Kidney epithelial cell (primary cell): ENCODE results near the gene PRKD1. TPM values are rescaled to one million over a fixed set of nuclear protein-coding genes. Genes with fewer than 3 reads are reported as not detected.

Experiments
- DNase-seq: peaks from one replicate; pipeline ENCODE4 v3.0.0-alpha.2; 2010; ENCODE audit warnings: low read depth
- H3K27me3 ChIP-seq: 2 replicates; pipeline ENCODE4 v1.6.0; 2011; ENCODE audit warnings: low read length; ENCODE audit not compliant: control insufficient read depth, insufficient read depth
- H3K36me3 ChIP-seq: 2 replicates; pipeline ENCODE4 v1.5.1; 2011; ENCODE audit warnings: low read length; ENCODE audit not compliant: control insufficient read depth, insufficient read depth
- H3K4me3 ChIP-seq: 2 replicates; pipeline ENCODE4 v1.5.1; 2011; ENCODE audit warnings: low read depth, mild to moderate bottlenecking, control low read depth, low read length
- CTCF ChIP-seq: IDR thresholded peaks from 2 replicates; pipeline ENCODE4 v1.5.1; 2011; ENCODE audit warnings: mild to moderate bottlenecking, moderate library complexity, low read length, control low read depth, inconsistent platforms; ENCODE audit not compliant: insufficient read depth, poor library complexity, severe bottlenecking
- total RNA-seq: library from RNA; depleted of rRNA; stranded (reverse); fragments of >200 nt; gene quantifications from 2 replicates; pipeline ENCODE4 v1.2.3, GENCODE V29; 2015

Gene PRKD1
- total RNA-seq, 1 donor from 2014 or later: 7.2 TPM

GRCh38 chr14:29749829-29750228 lies 177.8 kb downstream of the PRKD1 start:
- TF ChIP-seq CTCF: no peak
- Histone ChIP-seq H3K36me3 (no peaks in the 10 kb centered on the region), H3K4me3 (no peak overlapping the region), H3K27me3 (no peaks in the 10 kb centered on the region)
- DNase-seq: no peak

DNA sequence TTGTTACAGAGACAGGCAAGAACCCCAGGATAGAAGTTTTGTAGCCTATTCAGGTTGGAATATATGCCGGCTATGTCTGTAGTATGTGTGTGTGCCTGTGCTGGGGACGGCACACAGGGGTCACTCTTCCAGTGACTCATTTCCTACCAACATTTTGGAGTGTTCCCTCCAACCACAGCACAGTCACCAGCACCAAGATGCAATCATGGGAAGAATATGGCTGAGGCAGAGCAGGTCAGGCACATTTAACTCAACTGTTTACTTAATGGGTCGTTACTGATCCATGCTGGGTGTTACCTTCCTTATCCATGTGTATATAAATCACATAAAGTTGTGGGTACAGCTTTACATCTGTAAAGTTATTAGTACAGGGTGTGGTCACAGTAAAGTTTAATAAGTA lies 178.3 kb downstream of the PRKD1 start:
- Histone ChIP-seq H3K4me3 (no peak overlapping the region), H3K27me3 (no peaks in the 10 kb centered on the region), H3K36me3 (no peaks in the 10 kb centered on the region)
- DNase-seq: peak; percentile 9
- TF ChIP-seq CTCF: no peak

GRCh38 chr14:29745863-29746262 lies 181.8 kb downstream of the PRKD1 start:
- Histone ChIP-seq H3K36me3 (no peaks in the 10 kb centered on the region), H3K27me3 (no peaks in the 10 kb centered on the region), H3K4me3 (no peak overlapping the region)
- DNase-seq: no peak
- no peak for TF ChIP-seq CTCF

DNA sequence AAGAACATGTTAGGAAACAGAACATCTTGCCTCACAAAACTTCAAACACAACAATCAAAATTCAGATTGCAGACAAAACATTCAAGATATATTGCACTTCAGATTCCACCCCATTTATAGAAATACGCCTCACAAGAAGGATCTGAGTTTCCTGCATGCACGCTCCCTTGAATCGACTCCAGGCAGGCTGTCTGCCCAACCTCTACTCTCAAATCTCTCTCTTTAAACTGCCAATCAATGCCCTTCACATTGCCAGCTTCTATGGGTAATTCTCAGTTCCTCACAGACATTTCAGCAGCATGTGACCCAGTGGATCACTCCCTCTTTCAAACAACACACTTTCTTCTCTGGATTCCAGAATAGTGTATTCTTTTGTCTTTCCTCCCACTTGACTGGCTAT lies 184.1 kb downstream of the PRKD1 start:
- no peak for DNase-seq
- Histone ChIP-seq H3K27me3 (no peaks in the 10 kb centered on the region), H3K36me3 (no peaks in the 10 kb centered on the region), H3K4me3 (no peak overlapping the region)
- TF ChIP-seq CTCF: no peak

GRCh38 chr14:29741909-29742401 lies 185.7 kb downstream of the PRKD1 start:
- Histone ChIP-seq H3K4me3 (no peak overlapping the region), H3K36me3 (no peaks in the 10 kb centered on the region), H3K27me3 (no peaks in the 10 kb centered on the region)
- TF ChIP-seq CTCF: no peak
- no peak for DNase-seq

- no peak for DNase-seq
- no peaks in the 10 kb centered on the region for H3K27me3 ChIP-seq
- H3K4me3 ChIP-seq: no peak overlapping the region
- H3K36me3 ChIP-seq: no peaks in the 10 kb centered on the region
- TF ChIP-seq CTCF: no peak
These were observed 187.2 kb downstream of the PRKD1 start for GRCh38 chr14:29740491-29740890.
